ENCODE results near the gene DHX58. TPM values are rescaled to one million over a fixed set of nuclear protein-coding genes. Genes with fewer than 3 reads are reported as not detected.

Gene DHX58
- total RNA-seq, 2 experiments from 2014 or later: 97.0 to 97.3 TPM

- no peaks in the 10 kb centered on the region for H3K9me3 Mint-ChIP-seq
- DNase-seq: no peak
- CTCF ChIA-PET: no interaction called here
- POLR2A ChIA-PET: interaction anchor here (0.5 kb wide), 1 partner anchor 189 kb away, joined by 3 read pairs; no protein-coding TSS in a partner anchor
- H3K36me3 Mint-ChIP-seq (ENCODE audit: low read depth): peaks cover 59% of the 10 kb centered on the region
- no peaks in the 10 kb centered on the region for H3K27me3 Mint-ChIP-seq
- peaks cover 9% of the 10 kb centered on the region for H3K4me1 Mint-ChIP-seq
- no peak overlapping the region for H3K4me3 Mint-ChIP-seq
- no peak overlapping the region for H3K27ac Mint-ChIP-seq
Measured at GRCh38 chr17:42125565-42125964, 13.1 kb upstream of the DHX58 start.

DNA sequence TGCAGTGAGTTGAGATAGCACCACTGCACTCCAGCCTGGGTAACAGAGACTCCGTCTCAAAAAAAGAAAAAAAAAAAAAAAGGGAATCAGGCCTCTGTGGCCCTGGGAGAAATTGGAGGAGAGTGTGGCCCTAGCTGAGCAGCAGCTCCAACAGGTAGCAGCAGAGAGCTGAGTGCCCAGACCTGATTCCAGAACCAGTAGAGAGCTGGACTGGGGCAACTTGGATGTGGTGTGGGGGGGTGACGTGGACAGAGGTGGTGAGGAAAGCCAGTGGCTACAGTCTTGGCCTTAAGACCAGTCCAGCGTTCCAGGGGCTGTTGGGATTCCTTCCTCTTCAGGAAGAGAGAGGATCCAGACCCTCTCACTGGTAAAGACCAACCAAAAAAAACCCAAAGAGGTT lies 11.7 kb upstream of the DHX58 start:
- Mint-ChIP-seq H3K36me3 (ENCODE audit: low read depth) (peaks cover 47% of the 10 kb centered on the region), H3K9me3 (no peaks in the 10 kb centered on the region), H3K4me1 (peaks cover 17% of the 10 kb centered on the region), H3K27me3 (no peaks in the 10 kb centered on the region), H3K27ac (no peak overlapping the region), H3K4me3 (no peak overlapping the region)
- POLR2A ChIA-PET: interaction anchor here (1.2 kb wide), 1 partner anchor 12 kb away, joined by 3 read pairs; the partner anchor contains the start of gene DHX58
- CTCF ChIA-PET: interaction anchor here (0.7 to 0.8 kb wide), 3 partner anchors 23 to 849 kb away, joined by 3 to 4 read pairs (median 3); no protein-coding TSS in a partner anchor
- DNase-seq: no peak

DNA sequence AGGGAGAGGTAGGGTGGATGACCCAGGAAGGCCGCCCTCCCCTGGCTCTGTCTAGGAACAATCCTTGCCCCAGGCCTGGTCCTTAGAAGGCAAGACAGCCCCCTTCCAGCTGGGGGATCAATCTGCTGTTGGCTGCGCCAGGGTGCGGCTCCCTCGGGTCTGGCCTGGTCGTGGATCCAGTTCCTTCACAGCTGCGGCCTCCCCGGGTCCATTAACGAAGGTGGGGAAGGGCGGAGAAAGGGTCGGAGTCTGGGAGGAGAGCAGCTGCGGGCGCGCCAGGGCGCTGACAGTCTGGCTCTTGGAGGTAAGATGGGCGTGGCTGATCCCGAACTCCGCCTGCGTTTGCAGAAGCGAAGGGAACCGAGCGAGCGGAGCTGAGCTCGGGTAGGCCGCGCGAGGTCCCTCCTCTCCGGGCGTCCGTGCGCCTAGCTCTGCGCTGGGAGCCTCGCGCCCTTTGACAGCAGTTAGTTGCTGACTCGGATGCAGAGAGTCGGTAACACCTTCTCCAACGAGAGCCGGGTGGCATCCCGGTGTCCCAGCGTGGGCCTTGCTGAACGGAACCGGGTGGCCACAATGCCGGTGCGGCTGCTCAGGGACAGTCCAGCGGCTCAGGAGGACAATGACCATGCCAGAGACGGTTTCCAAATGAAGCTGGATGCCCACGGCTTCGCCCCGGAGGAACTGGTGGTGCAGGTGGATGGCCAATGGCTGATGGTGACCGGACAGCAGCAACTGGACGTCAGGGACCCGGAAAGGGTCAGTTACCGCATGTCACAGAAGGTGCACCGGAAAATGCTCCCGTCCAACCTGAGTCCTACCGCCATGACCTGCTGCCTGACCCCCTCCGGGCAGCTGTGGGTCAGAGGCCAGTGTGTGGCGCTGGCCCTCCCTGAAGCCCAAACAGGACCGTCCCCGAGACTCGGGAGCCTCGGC lies 10.1 kb upstream of the DHX58 start, which contains the start of gene HSPB9:
Gene HSPB9, plus strand, starts transcription at position 434 of the 933 bp plus-strand sequence. Its CDS starts 47 bp downstream, at position 481.
- Mint-ChIP-seq H3K27ac (no peak within 1 kb of the TSS), H3K36me3 (ENCODE audit: low read depth) (peaks cover 33% of the 10 kb centered on the region), H3K4me3 (peak within 1 kb of the TSS; percentile 61), H3K9me3 (no peaks in the 10 kb centered on the region), H3K27me3 (no peaks in the 10 kb centered on the region), H3K4me1 (peaks cover 29% of the 10 kb centered on the region)
- ChIA-PET CTCF (no interaction called here), POLR2A (interaction anchor here (0.9 to 5.4 kb wide), 3 partner anchors 10 to 106 kb away, joined by 4 to 47 read pairs (median 41); partner anchors contain the start of genes DHX58 and DNAJC7)
- no peak for DNase-seq

DNA sequence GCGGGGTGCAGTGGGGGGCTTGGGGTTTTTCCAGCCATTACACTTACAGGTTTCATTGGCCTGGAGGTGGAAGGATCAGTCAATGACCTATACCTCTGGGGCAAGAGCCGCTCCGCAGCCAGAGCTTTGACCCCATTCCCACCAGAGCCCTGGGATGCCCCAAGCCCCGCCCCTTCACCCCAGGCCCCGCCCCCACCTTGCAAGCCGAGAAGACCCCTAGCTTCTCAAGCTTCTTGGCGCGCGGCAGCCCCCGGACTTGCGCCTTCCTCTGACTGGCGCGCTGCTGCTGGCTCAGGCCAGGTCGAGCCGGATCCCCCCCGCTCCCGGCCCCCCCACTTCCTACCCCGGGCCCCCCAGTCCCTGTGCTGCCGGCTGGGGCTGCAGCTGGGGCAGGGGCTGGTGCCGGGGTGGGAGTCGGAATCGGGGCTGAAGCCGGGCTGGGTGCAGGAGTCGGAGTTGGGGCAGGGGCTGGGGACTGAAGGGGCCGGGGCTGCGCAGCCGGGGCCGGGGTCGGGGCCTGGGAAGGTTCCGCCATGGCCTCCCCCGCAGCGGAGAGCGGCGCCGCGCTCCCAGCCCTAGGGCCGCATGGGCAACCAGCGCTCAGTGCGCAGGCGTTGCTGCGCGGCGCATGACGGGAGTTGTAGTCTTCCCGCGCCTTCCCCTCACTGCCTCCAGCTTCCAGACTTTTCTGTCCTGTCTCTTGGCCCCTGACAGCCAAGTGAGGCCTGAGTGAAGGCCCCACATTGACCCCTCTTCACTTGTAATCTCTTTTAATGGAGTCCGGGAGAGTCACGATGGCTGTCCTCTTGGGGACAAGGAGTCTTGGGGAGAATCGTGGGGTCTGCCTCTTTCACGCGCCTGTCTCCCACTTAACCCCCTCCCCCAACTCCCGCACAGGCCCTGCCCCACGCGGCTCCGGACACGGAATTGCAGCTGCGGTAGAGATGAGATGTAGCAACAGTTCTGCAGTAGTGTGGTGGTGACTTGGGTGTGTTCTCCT lies 8.6 kb upstream of the DHX58 start, which contains the start of gene KAT2A:
Gene KAT2A, minus strand, starts transcription at position 598 of the 1,000 bp plus-strand sequence. Its CDS starts 63 bp downstream, at position 535.
- Mint-ChIP-seq H3K27ac (peak within 1 kb of the TSS; percentile 54), H3K4me1 (peaks cover 37% of the 10 kb centered on the region), H3K4me3 (peak within 1 kb of the TSS; percentile 61), H3K9me3 (no peaks in the 10 kb centered on the region), H3K36me3 (ENCODE audit: low read depth) (peaks cover 28% of the 10 kb centered on the region), H3K27me3 (no peaks in the 10 kb centered on the region)
- DNase-seq: peak; percentile 80
- ChIA-PET CTCF (interaction anchor here (0.6 to 4.5 kb wide), 6 partner anchors 12 to 285 kb away, joined by 3 to 32 read pairs (median 4); no protein-coding TSS in a partner anchor), POLR2A (interaction anchor here (0.7 to 5.4 kb wide), 18 partner anchors 9 to 268 kb away, joined by 3 to 47 read pairs (median 5); partner anchors contain the start of genes CNP, DHX58, DNAJC7 and KCNH4)

DNA sequence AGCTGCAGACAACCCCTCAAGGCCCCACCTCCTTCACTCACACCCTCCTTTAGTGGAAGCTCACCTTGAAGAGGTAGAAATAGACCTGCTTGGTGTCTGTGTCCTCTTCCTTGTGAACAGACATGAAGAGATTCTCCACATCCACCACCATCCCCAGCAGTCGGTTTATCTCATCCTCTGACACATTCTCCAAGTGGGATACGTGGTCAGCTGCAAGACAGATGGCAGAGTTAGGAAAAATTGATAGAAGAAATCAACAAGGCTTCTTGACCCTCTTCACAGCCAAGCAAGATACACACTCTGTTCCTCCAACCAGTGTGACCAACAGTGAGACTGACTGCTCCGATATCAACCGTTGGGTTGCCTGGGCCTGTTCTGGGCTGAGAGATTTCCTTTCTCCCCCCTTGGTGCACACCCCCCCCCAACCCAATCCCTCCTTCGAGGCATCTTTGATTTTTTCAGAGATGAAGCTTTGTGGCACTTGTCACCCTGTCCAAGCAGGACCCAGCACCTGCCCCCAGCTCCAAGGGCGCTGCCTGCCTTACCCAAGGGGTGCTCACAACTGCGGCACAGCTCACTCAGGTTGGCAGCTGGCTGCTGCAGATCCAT lies 7.8 kb upstream of the DHX58 start:
- no peaks in the 10 kb centered on the region for H3K9me3 Mint-ChIP-seq
- H3K4me1 Mint-ChIP-seq: peaks cover 42% of the 10 kb centered on the region
- ChIA-PET CTCF (interaction anchor here (0.6 to 4.5 kb wide), 9 partner anchors 12 to 286 kb away, joined by 3 to 32 read pairs (median 4); partner anchors contain the start of gene KCNH4), POLR2A (interaction anchor here (0.7 to 5.4 kb wide), 18 partner anchors 9 to 268 kb away, joined by 3 to 47 read pairs (median 5); partner anchors contain the start of genes CNP, DHX58, DNAJC7 and GHDC)
- DNase-seq: no peak
- peak overlapping the region; percentile 61 for H3K4me3 Mint-ChIP-seq
- no peaks in the 10 kb centered on the region for H3K27me3 Mint-ChIP-seq
- H3K27ac Mint-ChIP-seq: peak overlapping the region; percentile 54
- peaks cover 24% of the 10 kb centered on the region for H3K36me3 Mint-ChIP-seq (ENCODE audit: low read depth)

- H3K4me3 Mint-ChIP-seq: no peak overlapping the region
- POLR2A ChIA-PET: interaction anchor here (1.2 to 5.4 kb wide), 5 partner anchors 8 to 102 kb away, joined by 3 to 47 read pairs (median 8); partner anchors contain the start of genes DHX58, DNAJC7, GHDC and NKIRAS2
- no peak overlapping the region for H3K27ac Mint-ChIP-seq
Measured at GRCh38 chr17:42119301-42119700, 6.8 kb upstream of the DHX58 start.

GRCh38 chr17:42118545-42118944 lies 6.0 kb upstream of the DHX58 start:
- ChIA-PET POLR2A (interaction anchor here (1.0 to 5.4 kb wide), 5 partner anchors 35 to 153 kb away, joined by 3 to 41 read pairs (median 4); partner anchors contain the start of genes DNAJC7 and NKIRAS2), CTCF (interaction anchor here (0.6 to 4.5 kb wide), 14 partner anchors 10 to 184 kb away, joined by 3 to 32 read pairs (median 4); partner anchors contain the start of genes GHDC, KCNH4 and NKIRAS2)
- peaks cover 54% of the 10 kb centered on the region for H3K4me1 Mint-ChIP-seq
- H3K36me3 Mint-ChIP-seq (ENCODE audit: low read depth): peaks cover 22% of the 10 kb centered on the region
- peak overlapping the region; percentile 34 for H3K27ac Mint-ChIP-seq
- no peak overlapping the region for H3K4me3 Mint-ChIP-seq
- no peaks in the 10 kb centered on the region for H3K9me3 Mint-ChIP-seq
- DNase-seq: peak; percentile 57
- H3K27me3 Mint-ChIP-seq: no peaks in the 10 kb centered on the region

More at GRCh38 chr17:42119301-42119700, 6.8 kb upstream of the DHX58 start:
- CTCF ChIA-PET: interaction anchor here (0.8 to 4.5 kb wide), 11 partner anchors 11 to 157 kb away, joined by 3 to 32 read pairs (median 4); partner anchors contain the start of genes GHDC, KCNH4 and NKIRAS2
- Mint-ChIP-seq H3K27me3 (no peaks in the 10 kb centered on the region), H3K9me3 (no peaks in the 10 kb centered on the region), H3K4me1 (peaks cover 49% of the 10 kb centered on the region), H3K36me3 (ENCODE audit: low read depth) (peaks cover 22% of the 10 kb centered on the region)
- no peak for DNase-seq

- no peaks in the 10 kb centered on the region for H3K27me3 Mint-ChIP-seq
- POLR2A ChIA-PET: interaction anchor here (0.6 to 5.4 kb wide), 7 partner anchors 15 to 152 kb away, joined by 3 to 41 read pairs (median 3); partner anchors contain the start of gene DNAJC7
- peaks cover 57% of the 10 kb centered on the region for H3K4me1 Mint-ChIP-seq
- CTCF ChIA-PET: interaction anchor here (0.6 to 4.5 kb wide), 14 partner anchors 10 to 184 kb away, joined by 3 to 32 read pairs (median 4); partner anchors contain the start of genes KCNH4 and NKIRAS2
- no peak overlapping the region for H3K4me3 Mint-ChIP-seq
- no peak for DNase-seq
- H3K36me3 Mint-ChIP-seq (ENCODE audit: low read depth): peaks cover 20% of the 10 kb centered on the region
- no peaks in the 10 kb centered on the region for H3K9me3 Mint-ChIP-seq
- peak overlapping the region; percentile 34 for H3K27ac Mint-ChIP-seq
Measured at GRCh38 chr17:42118126-42118510, 5.6 kb upstream of the DHX58 start.

GRCh38 chr17:42117397-42118125 lies 5.0 kb upstream of the DHX58 start:
- Mint-ChIP-seq H3K9me3 (no peaks in the 10 kb centered on the region), H3K27me3 (no peaks in the 10 kb centered on the region), H3K4me3 (no peak overlapping the region), H3K4me1 (peaks cover 61% of the 10 kb centered on the region), H3K36me3 (ENCODE audit: low read depth) (peaks cover 19% of the 10 kb centered on the region), H3K27ac (peak overlapping the region; percentile 61)
- ChIA-PET POLR2A (interaction anchor here (0.6 to 5.4 kb wide), 7 partner anchors 16 to 152 kb away, joined by 3 to 41 read pairs (median 3); partner anchors contain the start of gene DNAJC7), CTCF (interaction anchor here (0.6 to 4.5 kb wide), 11 partner anchors 13 to 185 kb away, joined by 3 to 32 read pairs (median 4); partner anchors contain the start of gene NKIRAS2)
- no peak for DNase-seq

GRCh38 chr17:42116705-42117396 lies 4.3 kb upstream of the DHX58 start:
- H3K27me3 Mint-ChIP-seq: no peaks in the 10 kb centered on the region
- CTCF ChIA-PET: interaction anchor here (1.1 to 4.5 kb wide), 6 partner anchors 13 to 96 kb away, joined by 3 to 32 read pairs (median 4); no protein-coding TSS in a partner anchor
- H3K4me3 Mint-ChIP-seq: no peak overlapping the region
- H3K9me3 Mint-ChIP-seq: no peaks in the 10 kb centered on the region
- H3K36me3 Mint-ChIP-seq (ENCODE audit: low read depth): peaks cover 23% of the 10 kb centered on the region
- H3K4me1 Mint-ChIP-seq: peaks cover 64% of the 10 kb centered on the region
- H3K27ac Mint-ChIP-seq: peak overlapping the region; percentile 61
- peak; percentile 89 for DNase-seq
- POLR2A ChIA-PET: interaction anchor here (1.1 to 11.7 kb wide), 6 partner anchors 17 to 151 kb away, joined by 3 to 237 read pairs (median 22); partner anchors contain the start of genes CNP, DNAJC7 and NKIRAS2

All from activated CD4-positive, alpha-beta memory T cell treated with anti-CD3 and anti-CD28 coated beads, Interleukin-2, amount 10 ng/mL, durations not matched to agents 7 days and 5 days (primary cell).